ENCODE data around the gene SRP68.

Gene SRP68

DNA sequence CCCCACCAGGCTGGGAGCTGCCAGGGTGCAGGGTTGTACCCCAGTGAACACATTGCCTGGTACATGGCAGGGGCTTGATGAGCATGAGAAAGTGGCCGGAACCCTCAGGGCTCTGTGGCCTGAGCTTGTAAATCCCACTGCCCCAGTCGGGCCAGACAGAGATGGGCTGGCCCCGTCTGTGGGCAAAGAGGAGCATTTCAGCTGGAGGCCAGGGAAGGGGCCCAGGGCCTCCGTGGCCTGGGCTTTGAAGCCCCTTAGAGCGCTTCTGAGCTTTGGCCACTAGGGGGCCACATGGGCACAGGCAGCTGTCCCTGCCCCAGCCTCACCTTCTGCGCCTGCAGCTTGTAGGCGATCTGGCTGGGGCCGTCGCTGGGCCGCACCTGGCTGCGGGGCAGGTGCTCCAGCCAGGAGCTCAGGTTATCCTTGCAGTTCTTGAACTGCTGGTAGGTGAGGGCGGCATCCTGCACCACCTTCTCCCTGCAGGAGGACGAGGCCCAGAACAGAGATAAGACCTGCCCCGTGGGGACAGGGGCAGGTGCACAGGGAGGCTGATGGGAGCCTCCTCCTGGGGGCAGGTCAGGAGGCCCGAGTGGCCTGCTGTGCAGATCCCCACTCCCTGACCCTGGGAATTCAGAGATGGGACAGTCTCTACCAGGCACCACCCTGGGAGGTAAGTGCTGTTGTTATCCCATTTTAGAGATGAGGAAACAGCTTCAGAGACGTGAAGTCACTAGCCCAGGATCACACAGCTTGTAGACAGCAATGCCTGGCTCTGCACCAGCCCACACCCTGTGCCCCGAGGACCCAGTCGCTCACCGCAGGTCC lies 58.0 kb downstream of the SRP68 start:
- TF ChIP-seq, protein P1, sequence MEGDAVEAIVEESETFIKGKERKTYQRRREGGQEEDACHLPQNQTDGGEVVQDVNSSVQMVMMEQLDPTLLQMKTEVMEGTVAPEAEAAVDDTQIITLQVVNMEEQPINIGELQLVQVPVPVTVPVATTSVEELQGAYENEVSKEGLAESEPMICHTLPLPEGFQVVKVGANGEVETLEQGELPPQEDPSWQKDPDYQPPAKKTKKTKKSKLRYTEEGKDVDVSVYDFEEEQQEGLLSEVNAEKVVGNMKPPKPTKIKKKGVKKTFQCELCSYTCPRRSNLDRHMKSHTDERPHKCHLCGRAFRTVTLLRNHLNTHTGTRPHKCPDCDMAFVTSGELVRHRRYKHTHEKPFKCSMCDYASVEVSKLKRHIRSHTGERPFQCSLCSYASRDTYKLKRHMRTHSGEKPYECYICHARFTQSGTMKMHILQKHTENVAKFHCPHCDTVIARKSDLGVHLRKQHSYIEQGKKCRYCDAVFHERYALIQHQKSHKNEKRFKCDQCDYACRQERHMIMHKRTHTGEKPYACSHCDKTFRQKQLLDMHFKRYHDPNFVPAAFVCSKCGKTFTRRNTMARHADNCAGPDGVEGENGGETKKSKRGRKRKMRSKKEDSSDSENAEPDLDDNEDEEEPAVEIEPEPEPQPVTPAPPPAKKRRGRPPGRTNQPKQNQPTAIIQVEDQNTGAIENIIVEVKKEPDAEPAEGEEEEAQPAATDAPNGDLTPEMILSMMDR (IDR thresholded peaks at IDR 0.05; ENCODE audit: insufficient read depth, low read depth, low read length, missing control alignments) = peak; percentile 99
- peak; percentile 87 for DNase-seq (ENCODE audit: low read depth)

DNA sequence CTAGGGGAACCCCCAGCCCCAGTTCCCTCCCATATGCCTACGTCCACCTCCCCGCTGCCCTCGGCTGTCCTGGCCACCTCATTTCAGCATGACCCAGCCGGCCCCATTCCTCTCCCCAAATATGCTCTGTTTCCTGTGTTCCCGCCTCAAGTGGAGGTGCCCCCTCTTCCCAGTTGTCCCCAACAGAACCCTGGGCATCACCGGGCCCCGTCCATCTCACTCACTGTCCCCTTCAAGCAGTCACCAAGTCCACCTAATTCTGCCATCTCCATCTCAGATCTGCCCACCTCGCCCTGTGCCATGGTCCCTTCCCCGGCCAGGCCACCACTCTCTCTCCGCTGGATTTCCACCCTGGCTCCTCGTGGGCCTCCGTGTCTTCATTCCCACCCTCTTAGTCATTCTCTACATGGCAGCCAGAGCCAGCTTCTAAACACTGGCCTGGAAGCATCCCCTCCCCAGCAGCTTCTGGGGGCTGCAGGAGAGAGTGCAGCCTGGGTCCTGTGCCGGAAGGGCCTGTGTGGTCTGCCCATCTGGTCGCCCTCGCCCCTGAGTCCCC lies 58.9 kb downstream of the SRP68 start:
- TF ChIP-seq, protein P1 (IDR thresholded peaks at IDR 0.05; ENCODE audit: insufficient read depth, low read depth, low read length, missing control alignments) = no peak
- H3K4me3 ChIP-seq (ENCODE audit: low read depth, low read length) = no peak overlapping the region
- DNase-seq (ENCODE audit: low read depth) = no peak

More for the DNA sequence above, 58.0 kb downstream of the SRP68 start:
- H3K4me3 ChIP-seq (ENCODE audit: low read depth, low read length) = no peak overlapping the region

DNA sequence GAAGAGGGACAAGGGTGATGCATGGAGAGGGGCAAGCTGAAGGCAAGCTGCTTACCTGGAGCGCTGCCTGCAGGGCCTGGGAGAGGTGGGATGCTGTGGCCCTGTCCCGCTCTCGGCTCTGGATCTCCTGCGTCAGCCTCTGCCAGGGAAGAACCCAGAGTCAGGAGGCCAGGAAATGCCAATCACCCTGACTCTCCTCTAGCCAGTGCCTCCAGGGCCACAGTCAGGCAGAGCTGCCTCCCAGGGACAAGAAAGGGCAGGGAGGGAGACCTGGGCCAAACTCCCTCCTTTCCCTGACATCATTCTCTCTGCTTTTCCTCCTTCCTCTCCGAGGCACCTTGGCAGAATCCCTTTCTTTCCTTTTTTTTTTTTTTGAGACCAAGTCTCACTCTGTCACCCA lies 60.4 kb downstream of the SRP68 start:
- TF ChIP-seq, protein P1 (IDR thresholded peaks at IDR 0.05; ENCODE audit: insufficient read depth, low read depth, low read length, missing control alignments) = no peak
- no peak for DNase-seq (ENCODE audit: low read depth)
- no peak overlapping the region for H3K4me3 ChIP-seq (ENCODE audit: low read depth, low read length)

DNA sequence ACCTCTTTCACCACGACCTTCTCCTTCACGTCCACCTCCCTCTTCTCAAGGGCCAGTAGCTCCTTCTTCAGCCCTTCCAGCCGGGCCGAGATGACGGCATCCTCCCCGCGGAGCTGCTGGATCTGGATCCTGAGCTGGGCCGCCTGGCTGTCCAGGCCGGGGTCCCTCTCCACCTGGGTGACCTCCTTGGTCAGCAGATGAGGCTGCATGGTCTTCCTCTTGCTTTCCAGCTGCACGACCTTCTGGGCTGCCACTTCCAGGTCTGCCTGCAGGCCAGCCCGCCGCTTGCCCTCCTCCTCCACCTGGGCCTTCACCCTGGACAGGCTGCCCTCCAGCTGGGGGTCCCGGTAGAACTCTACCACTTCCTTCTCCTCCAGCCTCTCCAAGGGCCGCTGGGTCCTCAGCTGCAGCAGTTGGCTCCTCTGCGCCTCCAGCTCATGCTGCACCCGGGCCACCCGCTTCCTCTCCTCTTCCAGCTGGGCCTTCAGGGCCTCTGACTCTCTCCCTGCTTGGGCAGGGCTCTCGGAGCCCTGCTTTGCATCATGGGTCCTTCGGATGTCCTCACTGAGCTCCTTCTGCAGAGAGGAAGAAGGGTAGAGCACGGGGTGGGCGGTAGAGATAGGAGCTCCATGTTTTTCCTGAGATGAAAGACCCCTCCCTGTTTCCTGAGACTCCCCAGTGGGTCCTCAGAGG lies 62.2 kb downstream of the SRP68 start:
- TF ChIP-seq, protein P1 (IDR thresholded peaks at IDR 0.05; ENCODE audit: insufficient read depth, low read depth, low read length, missing control alignments) = no peak
- no peak overlapping the region for H3K4me3 ChIP-seq (ENCODE audit: low read depth, low read length)
- no peak for DNase-seq (ENCODE audit: low read depth)

DNA sequence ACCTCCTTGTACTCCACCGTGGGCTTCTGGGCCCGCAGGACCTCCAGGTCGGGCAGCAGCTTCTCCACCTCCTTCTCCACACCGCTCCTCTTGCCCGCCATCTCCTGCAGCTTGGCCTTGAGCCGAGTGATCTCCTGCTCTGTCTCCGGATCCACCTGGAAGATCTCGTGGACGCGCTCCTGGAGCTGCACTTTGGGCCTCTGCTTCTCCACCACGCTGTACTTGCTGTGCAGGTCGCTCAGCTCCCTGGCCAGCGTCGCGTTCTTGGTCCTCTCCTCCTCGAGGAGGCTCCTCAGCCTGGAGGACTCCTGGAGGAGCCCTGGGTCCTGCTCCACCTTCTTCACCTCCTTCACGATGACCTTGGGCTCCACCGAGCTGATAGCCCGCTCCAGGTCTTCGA lies 62.9 kb downstream of the SRP68 start:
- no peak overlapping the region for H3K4me3 ChIP-seq (ENCODE audit: low read depth, low read length)
- DNase-seq (ENCODE audit: low read depth) = no peak
- TF ChIP-seq, protein P1 (IDR thresholded peaks at IDR 0.05; ENCODE audit: insufficient read depth, low read depth, low read length, missing control alignments) = no peak

DNA sequence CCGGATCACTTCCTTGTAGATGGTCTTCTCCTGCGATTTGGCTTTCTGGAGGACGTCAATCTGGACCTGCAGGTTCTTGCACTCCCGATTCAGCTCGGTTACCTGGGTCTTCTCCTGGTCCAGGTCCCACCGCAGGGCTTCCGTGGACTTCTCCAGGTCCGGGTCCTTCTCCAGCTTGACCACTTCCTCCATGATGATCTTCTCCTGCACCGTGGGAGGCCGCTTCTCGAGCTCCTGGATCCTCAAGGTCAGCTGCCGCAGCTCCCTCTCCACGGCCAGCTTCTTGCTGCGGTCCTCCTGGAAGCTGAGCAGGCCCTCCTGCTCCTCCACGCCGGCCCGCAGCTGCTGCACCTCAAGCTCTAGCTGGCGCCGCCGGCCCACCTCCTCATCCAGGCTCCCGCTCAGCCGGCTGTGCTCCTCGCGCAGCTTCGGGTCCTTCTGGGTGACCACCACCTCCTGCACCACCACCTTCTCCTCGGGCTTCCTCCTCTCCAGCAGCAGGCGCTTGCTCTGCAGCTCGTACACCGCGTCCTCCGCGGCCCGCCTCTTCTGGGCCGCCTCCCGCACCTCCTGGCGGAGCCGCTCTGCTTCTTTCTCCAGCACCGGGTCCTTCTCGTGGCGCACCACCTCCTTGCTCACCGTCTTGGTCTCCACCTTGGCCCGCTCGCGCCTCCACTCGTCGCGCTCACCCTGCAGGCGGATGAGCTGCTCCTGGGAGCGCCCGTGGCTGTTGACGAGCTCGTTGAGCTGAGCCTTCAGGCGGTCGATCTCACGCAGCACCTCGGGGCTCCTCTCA lies 63.5 kb downstream of the SRP68 start:
- no peak overlapping the region for H3K4me3 ChIP-seq (ENCODE audit: low read depth, low read length)
- TF ChIP-seq, protein P1 (IDR thresholded peaks at IDR 0.05; ENCODE audit: insufficient read depth, low read depth, low read length, missing control alignments) = no peak
- DNase-seq (ENCODE audit: low read depth) = no peak

Data from GM12865 (cell line).